CD4-positive, alpha-beta memory T cell (primary cell): ENCODE data around the gene CEBPG. TPM values are rescaled to one million over a fixed set of nuclear protein-coding genes. Genes with fewer than 3 reads are reported as not detected.

ENCODE experiments used
- CTCF ChIA-PET: fragments of 350-600 bp; sonication (Branson Sonifier 250); formaldehyde crosslinking; loops from one replicate; lab custom pipeline; 2021; ENCODE audit warnings: inconsistent platforms; ENCODE audit not compliant: partially characterized antibody; lab: Charles Lee
- POLR2A ChIA-PET: fragments of 350-600 bp; sonication (Branson Sonifier 250); formaldehyde crosslinking; loops from one replicate; lab custom pipeline; 2021; ENCODE audit not compliant: partially characterized antibody; lab: Charles Lee
- DNase-seq, 5 donors: peaks; one replicate each; pipeline versions ENCODE4 v3.0.0 to v3.0.0-alpha.2; 2020 to 2022; ENCODE audit warnings: mixed read lengths in 1 of 5
- H3K27ac ChIP-seq: one replicate; pipeline ENCODE4 v1.7.0; 2013; ENCODE audit warnings: low read depth, low read length
- H3K27me3 ChIP-seq: 2 replicates; pipeline ENCODE4 v1.7.0; 2013; ENCODE audit warnings: mild to moderate bottlenecking, low read length, moderate library complexity; ENCODE audit not compliant: insufficient read depth
- H3K36me3 ChIP-seq: 2 replicates; pipeline ENCODE4 v1.7.0; 2013; ENCODE audit warnings: mild to moderate bottlenecking, low read length, moderate library complexity; ENCODE audit not compliant: insufficient read depth
- H3K4me1 ChIP-seq: 2 replicates; pipeline ENCODE4 v1.7.0; 2013; ENCODE audit warnings: mild to moderate bottlenecking, low read length, moderate library complexity; ENCODE audit not compliant: insufficient read depth
- H3K4me3 ChIP-seq, 2 donors: one replicate each; pipeline ENCODE4 v1.7.0; 2013; ENCODE audit warnings: low read length in 2 of 2, mild to moderate bottlenecking in 1 of 2
- H3K9me3 ChIP-seq, 2 donors: one replicate each; pipeline ENCODE4 v1.7.0; 2013; ENCODE audit warnings: low read length in 2 of 2, control low read depth in 1 of 2; ENCODE audit not compliant: control insufficient read depth in 1 of 2
- H3K27ac Mint-ChIP-seq, 7 donors: one replicate each; pipeline ENCODE4 v1.8.0; 2020 to 2021; ENCODE audit warnings: mixed read lengths in 7 of 7, mild to moderate bottlenecking in 6 of 7, inconsistent platforms in 3 of 7, moderate library complexity in 3 of 7
- H3K27me3 Mint-ChIP-seq, 2 donors: one replicate each; pipeline ENCODE4 v1.8.0; 2020 to 2021; ENCODE audit warnings: mixed read lengths in 2 of 2
- H3K36me3 Mint-ChIP-seq, 2 donors: one replicate each; pipeline ENCODE4 v1.8.0; 2020 to 2021; ENCODE audit warnings: mixed read lengths in 2 of 2, inconsistent platforms in 1 of 2, mild to moderate bottlenecking in 1 of 2
- H3K4me1 Mint-ChIP-seq, 4 donors: one replicate each; pipeline ENCODE4 v1.8.0; 2020 to 2021; ENCODE audit warnings: mixed read lengths in 4 of 4, mild to moderate bottlenecking in 1 of 4
- H3K4me3 Mint-ChIP-seq, 8 donors: one replicate each; pipeline ENCODE4 v1.8.0; 2020 to 2021; ENCODE audit warnings: mixed read lengths in 8 of 8, mild to moderate bottlenecking in 7 of 8, moderate library complexity in 6 of 8, inconsistent platforms in 3 of 8
- H3K9me3 Mint-ChIP-seq, 8 donors: one replicate each; pipeline ENCODE4 v1.8.0; 2020 to 2021; ENCODE audit warnings: mixed read lengths in 8 of 8, mild to moderate bottlenecking in 5 of 8, inconsistent platforms in 3 of 8, moderate library complexity in 1 of 8
- intact Hi-C: fragments of 100-400 bp; cut with micrococcal nuclease; formaldehyde crosslinking; loops from one replicate; pipeline ENCODE4 v1.15.1; 2023
- polyA plus RNA-seq, 2 donors: library from polyadenylated mRNA; unstranded; fragments of 300-500 nt; fragmentation: Illumina TruSeq; gene quantifications; one replicate each; pipeline ENCODE4 v1.2.3, GENCODE V29; 2021
- total RNA-seq, 2 experiments: library from RNA; stranded (reverse); gene quantifications; one replicate each; pipeline ENCODE4 v1.2.3, GENCODE V29; 2021

Gene CEBPG
- total and polyA plus RNA-seq, 4 experiments from 2014 or later = 8.9 to 27.2 (median 20.1) TPM

GRCh38 chr19:33344573-33344925 is 29.0 kb upstream of the CEBPG start:
- intact Hi-C loops = no loop called here
- H3K4me3 Mint-ChIP-seq = no peak overlapping the region
- Histone ChIP-seq H3K9me3 (no peaks in the 10 kb centered on the region), H3K4me1 (no peaks in the 10 kb centered on the region), H3K27me3 (peaks cover 9% of the 10 kb centered on the region), H3K27ac (no peak overlapping the region), H3K4me3 (no peak overlapping the region), H3K36me3 (no peaks in the 10 kb centered on the region)
- H3K9me3 Mint-ChIP-seq = peaks cover 0 to 5% (median 0%) of the 10 kb centered on the region in 8 donors
- H3K36me3 Mint-ChIP-seq = no peaks in the 10 kb centered on the region
- CTCF ChIA-PET = no interaction called here
- H3K4me1 Mint-ChIP-seq = no peaks in the 10 kb centered on the region
- no peak for DNase-seq
- H3K27ac Mint-ChIP-seq = no peak overlapping the region
- peaks cover 17 to 44% of the 10 kb centered on the region in 2 donors for H3K27me3 Mint-ChIP-seq
- POLR2A ChIA-PET = no interaction called here

GRCh38 chr19:33345163-33345562 is 28.3 kb upstream of the CEBPG start:
- no peaks in the 10 kb centered on the region for H3K4me1 ChIP-seq
- H3K27me3 Mint-ChIP-seq = peaks cover 19 to 44% of the 10 kb centered on the region in 2 donors
- intact Hi-C loops = no loop called here
- no peaks in the 10 kb centered on the region for H3K36me3 Mint-ChIP-seq
- H3K36me3 ChIP-seq = no peaks in the 10 kb centered on the region
- no peak overlapping the region for H3K27ac Mint-ChIP-seq
- no peak overlapping the region for H3K27ac ChIP-seq
- no peak for DNase-seq
- H3K4me1 Mint-ChIP-seq = no peaks in the 10 kb centered on the region
- CTCF ChIA-PET = no interaction called here
- H3K4me3 ChIP-seq = no peak overlapping the region
- no peaks in the 10 kb centered on the region for H3K9me3 ChIP-seq
- peaks cover 0 to 5% (median 0%) of the 10 kb centered on the region in 8 donors for H3K9me3 Mint-ChIP-seq
- peaks cover 9% of the 10 kb centered on the region for H3K27me3 ChIP-seq
- H3K4me3 Mint-ChIP-seq = no peak overlapping the region
- POLR2A ChIA-PET = no interaction called here

GRCh38 chr19:33346665-33347064 is 26.8 kb upstream of the CEBPG start:
- Mint-ChIP-seq H3K9me3 (peaks cover 0 to 5% (median 0%) of the 10 kb centered on the region in 8 donors), H3K27ac (no peak overlapping the region), H3K4me3 (no peak overlapping the region), H3K27me3 (peaks cover 15 to 44% of the 10 kb centered on the region in 2 donors), H3K4me1 (no peaks in the 10 kb centered on the region), H3K36me3 (no peaks in the 10 kb centered on the region)
- Histone ChIP-seq H3K27ac (no peak overlapping the region), H3K4me1 (no peaks in the 10 kb centered on the region), H3K27me3 (peaks cover 9% of the 10 kb centered on the region), H3K9me3 (no peaks in the 10 kb centered on the region), H3K4me3 (no peak overlapping the region), H3K36me3 (no peaks in the 10 kb centered on the region)
- ChIA-PET POLR2A (no interaction called here), CTCF (no interaction called here)
- intact Hi-C loops = no loop called here
- DNase-seq = no peak

GRCh38 chr19:33347300-33347699 is 26.2 kb upstream of the CEBPG start:
- POLR2A ChIA-PET = no interaction called here
- no peak for DNase-seq
- intact Hi-C loops = no loop called here
- peaks cover 9% of the 10 kb centered on the region for H3K27me3 ChIP-seq
- Mint-ChIP-seq H3K27ac (no peak overlapping the region), H3K4me1 (no peaks in the 10 kb centered on the region), H3K36me3 (no peaks in the 10 kb centered on the region), H3K9me3 (peaks cover 0 to 3% (median 0%) of the 10 kb centered on the region in 8 donors), H3K27me3 (peaks cover 17 to 42% of the 10 kb centered on the region in 2 donors), H3K4me3 (no peak overlapping the region)
- H3K4me1 ChIP-seq = no peaks in the 10 kb centered on the region
- no peak overlapping the region for H3K4me3 ChIP-seq
- H3K36me3 ChIP-seq = no peaks in the 10 kb centered on the region
- H3K27ac ChIP-seq = no peak overlapping the region
- CTCF ChIA-PET = no interaction called here
- H3K9me3 ChIP-seq = no peaks in the 10 kb centered on the region

- CTCF ChIA-PET = interaction anchor here (0.8 to 1.0 kb wide), 2 partner anchors 48 to 112 kb away, joined by 3 read pairs; no protein-coding TSS in a partner anchor
- H3K4me1 ChIP-seq = no peaks in the 10 kb centered on the region
- peaks cover 0 to 3% (median 0%) of the 10 kb centered on the region in 8 donors for H3K9me3 Mint-ChIP-seq
- POLR2A ChIA-PET = no interaction called here
- H3K27ac ChIP-seq = no peak overlapping the region
- intact Hi-C loops = no loop called here
- no peaks in the 10 kb centered on the region for H3K4me1 Mint-ChIP-seq
- H3K4me3 ChIP-seq = no peak overlapping the region
- H3K27me3 ChIP-seq = peaks cover 9% of the 10 kb centered on the region
- no peak overlapping the region for H3K27ac Mint-ChIP-seq
- no peaks in the 10 kb centered on the region for H3K36me3 ChIP-seq
- DNase-seq = no peak
- H3K36me3 Mint-ChIP-seq = no peaks in the 10 kb centered on the region
- no peak overlapping the region for H3K4me3 Mint-ChIP-seq
- H3K9me3 ChIP-seq = no peaks in the 10 kb centered on the region
- H3K27me3 Mint-ChIP-seq = peaks cover 13 to 34% of the 10 kb centered on the region in 2 donors
Observed at GRCh38 chr19:33348301-33349010, 25.1 kb upstream of the CEBPG start.

GRCh38 chr19:33349319-33350289 is 23.9 kb upstream of the CEBPG start:
- Mint-ChIP-seq H3K27ac (no peak overlapping the region), H3K27me3 (peaks cover 13 to 26% of the 10 kb centered on the region in 2 donors), H3K4me3 (no peak overlapping the region), H3K4me1 (no peaks in the 10 kb centered on the region), H3K9me3 (peaks cover 0 to 3% (median 0%) of the 10 kb centered on the region in 8 donors), H3K36me3 (no peaks in the 10 kb centered on the region)
- intact Hi-C loops = no loop called here
- no peaks in the 10 kb centered on the region for H3K36me3 ChIP-seq
- no peaks in the 10 kb centered on the region for H3K4me1 ChIP-seq
- H3K27ac ChIP-seq = no peak overlapping the region
- no peaks in the 10 kb centered on the region for H3K9me3 ChIP-seq
- H3K27me3 ChIP-seq = peaks cover 9% of the 10 kb centered on the region
- DNase-seq = no peak
- H3K4me3 ChIP-seq = no peak overlapping the region
- POLR2A ChIA-PET = no interaction called here
- CTCF ChIA-PET = no interaction called here
